Measurements from ENCODE around the gene DNAJC22.
"Not testable (repeated sequence)": the region's sequence is repeated elsewhere in the genome, so short reads cannot be mapped to it uniquely, and the experiment has no call there.

The DNAJC22 gene

GRCh38 chr12:49325606-49326005 is 21.1 kb upstream of the DNAJC22 start:
- H3K27me3 Mint-ChIP-seq: no peaks in the 10 kb centered on the region
- ATAC-seq: no peak
- H3K4me1 Mint-ChIP-seq: peaks cover 17% of the 10 kb centered on the region
- peaks cover 29% of the 10 kb centered on the region for H3K36me3 Mint-ChIP-seq (ENCODE audit: low read depth)
- H3K9me3 Mint-ChIP-seq: no peaks in the 10 kb centered on the region
- H3K4me3 Mint-ChIP-seq: no peak overlapping the region
- H3K27ac Mint-ChIP-seq: no peak overlapping the region
- DNase-seq: no peak

DNA sequence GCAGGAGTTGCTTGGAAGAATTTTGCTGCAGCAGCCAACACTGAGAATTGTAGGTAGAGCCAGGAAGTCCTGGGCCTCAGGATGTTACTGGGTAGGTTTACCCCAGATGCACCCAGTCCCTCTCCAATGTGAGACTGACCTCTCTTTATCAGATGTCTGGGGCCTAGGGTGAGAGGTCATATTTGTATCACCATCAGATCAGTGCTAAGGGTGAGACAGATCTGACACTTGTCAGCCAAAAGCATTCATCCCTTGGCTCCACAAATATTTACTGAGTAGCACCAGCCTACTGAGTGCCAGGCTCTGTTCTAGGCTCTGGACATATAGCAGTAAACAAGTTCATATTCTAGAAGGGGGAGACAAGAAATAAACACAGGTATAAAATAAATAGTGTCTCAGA is 19.3 kb upstream of the DNAJC22 start:
- peaks cover 41% of the 10 kb centered on the region for H3K36me3 Mint-ChIP-seq (ENCODE audit: low read depth)

GRCh38 chr12:49327887-49328286 is 18.8 kb upstream of the DNAJC22 start:
- Mint-ChIP-seq H3K36me3 (ENCODE audit: low read depth) (peaks cover 41% of the 10 kb centered on the region), H3K4me1 (peaks cover 8% of the 10 kb centered on the region), H3K27me3 (peaks cover 14% of the 10 kb centered on the region), H3K9me3 (no peaks in the 10 kb centered on the region), H3K27ac (no peak overlapping the region), H3K4me3 (no peak overlapping the region)
- no peak for DNase-seq
- no peak for ATAC-seq

More for the DNA sequence above, 19.3 kb upstream of the DNAJC22 start:
- ATAC-seq: no peak
- no peak overlapping the region for H3K27ac Mint-ChIP-seq
- peaks cover 9% of the 10 kb centered on the region for H3K4me1 Mint-ChIP-seq
- H3K27me3 Mint-ChIP-seq: peaks cover 9% of the 10 kb centered on the region
- DNase-seq: no peak
- H3K9me3 Mint-ChIP-seq: no peaks in the 10 kb centered on the region
- H3K4me3 Mint-ChIP-seq: no peak overlapping the region

GRCh38 chr12:49328816-49329215 is 17.9 kb upstream of the DNAJC22 start:
- H3K27ac Mint-ChIP-seq: no peak overlapping the region
- no peak overlapping the region for H3K4me3 Mint-ChIP-seq
- ATAC-seq (no peak), DNase-seq (no peak)
- peaks cover 20% of the 10 kb centered on the region for H3K27me3 Mint-ChIP-seq
- peaks cover 37% of the 10 kb centered on the region for H3K36me3 Mint-ChIP-seq (ENCODE audit: low read depth)
- no peaks in the 10 kb centered on the region for H3K9me3 Mint-ChIP-seq
- peaks cover 6% of the 10 kb centered on the region for H3K4me1 Mint-ChIP-seq

DNA sequence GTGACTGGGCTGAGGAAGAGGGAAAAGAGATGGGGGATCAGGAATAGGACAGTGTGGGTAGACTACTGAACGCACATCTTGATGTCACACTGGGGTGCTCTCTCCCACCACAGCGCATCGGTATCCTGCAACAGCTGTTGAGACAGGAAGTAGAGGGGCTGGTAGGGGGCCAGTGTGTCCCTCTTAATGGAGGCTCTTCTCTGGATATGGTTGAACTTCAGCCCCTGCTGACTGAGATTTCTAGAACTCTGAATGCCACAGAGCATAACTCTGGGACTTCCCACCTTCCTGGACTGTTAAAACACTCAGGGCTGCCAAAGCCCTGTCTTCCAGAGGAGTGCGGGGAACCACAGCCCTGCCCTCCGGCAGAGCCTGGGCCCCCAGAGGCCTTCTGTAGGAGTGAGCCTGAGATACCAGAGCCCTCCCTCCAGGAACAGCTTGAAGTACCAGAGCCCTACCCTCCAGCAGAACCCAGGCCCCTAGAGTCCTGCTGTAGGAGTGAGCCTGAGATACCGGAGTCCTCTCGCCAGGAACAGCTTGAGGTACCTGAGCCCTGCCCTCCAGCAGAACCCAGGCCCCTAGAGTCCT is 16.6 kb upstream of the DNAJC22 start:
- H3K36me3 Mint-ChIP-seq (ENCODE audit: low read depth): peaks cover 32% of the 10 kb centered on the region
- no peak overlapping the region for H3K27ac Mint-ChIP-seq
- no peak overlapping the region for H3K4me3 Mint-ChIP-seq
- H3K4me1 Mint-ChIP-seq: peaks cover 6% of the 10 kb centered on the region
- H3K27me3 Mint-ChIP-seq: peaks cover 31% of the 10 kb centered on the region
- no peaks in the 10 kb centered on the region for H3K9me3 Mint-ChIP-seq
- ATAC-seq (no peak), DNase-seq (no peak)

DNA sequence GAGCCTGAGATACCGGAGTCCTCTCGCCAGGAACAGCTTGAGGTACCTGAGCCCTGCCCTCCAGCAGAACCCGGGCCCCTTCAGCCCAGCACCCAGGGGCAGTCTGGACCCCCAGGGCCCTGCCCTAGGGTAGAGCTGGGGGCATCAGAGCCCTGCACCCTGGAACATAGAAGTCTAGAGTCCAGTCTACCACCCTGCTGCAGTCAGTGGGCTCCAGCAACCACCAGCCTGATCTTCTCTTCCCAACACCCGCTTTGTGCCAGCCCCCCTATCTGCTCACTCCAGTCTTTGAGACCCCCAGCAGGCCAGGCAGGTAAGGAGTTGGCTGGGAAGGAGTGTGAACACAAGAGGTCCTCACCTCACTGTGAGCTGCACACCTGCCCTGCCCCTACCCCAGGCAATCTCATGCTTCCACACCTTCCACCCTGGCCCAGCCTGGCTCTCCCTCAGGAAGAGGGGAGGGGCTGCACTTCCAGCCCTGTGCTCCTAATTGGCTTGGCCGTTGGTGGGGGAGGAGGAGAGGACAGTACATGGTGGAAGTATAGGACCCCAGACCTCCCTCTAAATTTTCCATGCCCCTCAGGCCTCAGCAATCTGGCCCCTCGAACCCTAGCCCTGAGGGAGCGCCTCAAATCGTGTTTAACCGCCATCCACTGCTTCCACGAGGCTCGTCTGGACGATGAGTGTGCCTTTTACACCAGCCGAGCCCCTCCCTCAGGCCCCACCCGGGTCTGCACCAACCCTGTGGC is 15.9 kb upstream of the DNAJC22 start:
- Mint-ChIP-seq H3K4me3 (no peak overlapping the region), H3K36me3 (ENCODE audit: low read depth) (peaks cover 32% of the 10 kb centered on the region), H3K27me3 (peaks cover 37% of the 10 kb centered on the region), H3K27ac (no peak overlapping the region), H3K4me1 (peaks cover 6% of the 10 kb centered on the region), H3K9me3 (no peaks in the 10 kb centered on the region)
- ATAC-seq: peak; percentile 17
- no peak for DNase-seq

DNA sequence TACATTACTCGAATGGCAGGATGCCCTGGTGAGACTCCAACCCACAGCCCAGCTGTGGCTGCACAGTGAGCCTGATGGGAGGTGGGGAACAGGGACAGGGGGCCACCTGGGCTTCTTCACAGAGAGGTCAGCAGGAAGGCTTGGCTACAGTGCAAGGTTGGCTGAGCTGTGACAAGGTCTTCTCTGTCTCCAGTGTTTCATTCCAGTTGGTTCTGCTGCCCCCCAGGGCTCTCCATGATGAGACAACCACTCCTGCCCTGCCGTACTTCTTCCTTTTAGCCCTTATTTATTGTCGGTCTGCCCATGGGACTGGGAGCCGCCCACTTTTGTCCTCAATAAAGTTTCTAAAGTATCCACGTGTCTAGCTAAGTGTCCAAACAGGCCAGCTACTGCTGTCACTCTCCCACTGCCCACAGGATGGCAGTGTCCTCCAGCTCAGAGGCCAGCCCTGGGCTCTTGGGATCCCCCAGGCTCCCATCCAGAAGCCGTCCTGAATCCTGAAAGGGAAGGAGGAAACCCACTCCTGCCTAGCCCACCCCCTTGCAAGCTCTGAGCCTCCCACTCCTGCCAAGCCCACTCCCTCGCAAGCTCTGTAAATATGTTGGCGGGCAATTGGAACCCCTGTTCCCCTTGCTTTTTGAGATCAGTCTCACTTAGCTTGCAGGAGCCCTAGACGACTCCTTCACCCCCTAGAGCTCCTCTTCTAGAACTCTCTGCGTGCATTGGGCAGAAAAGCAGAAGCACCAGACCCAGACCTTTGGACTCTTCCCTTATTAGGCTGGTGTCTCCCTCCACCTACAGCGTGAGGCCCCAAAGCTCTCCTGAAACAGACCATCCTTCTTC is 15.1 kb upstream of the DNAJC22 start:
- Mint-ChIP-seq H3K36me3 (ENCODE audit: low read depth) (peaks cover 28% of the 10 kb centered on the region), H3K4me1 (peaks cover 6% of the 10 kb centered on the region), H3K27me3 (peaks cover 39% of the 10 kb centered on the region), H3K9me3 (no peaks in the 10 kb centered on the region), H3K4me3 (no peak overlapping the region), H3K27ac (no peak overlapping the region)
- no peak for ATAC-seq
- no peak for DNase-seq

GRCh38 chr12:49332441-49332861 is 14.2 kb upstream of the DNAJC22 start:
- no peak overlapping the region for H3K4me3 Mint-ChIP-seq
- H3K36me3 Mint-ChIP-seq (ENCODE audit: low read depth): peaks cover 27% of the 10 kb centered on the region

GRCh38 chr12:49332891-49333371 is 13.8 kb upstream of the DNAJC22 start:
- H3K4me3 Mint-ChIP-seq: peak overlapping the region; percentile 38
- H3K27ac Mint-ChIP-seq: no peak overlapping the region
- peaks cover 52% of the 10 kb centered on the region for H3K27me3 Mint-ChIP-seq
- DNase-seq (no peak), ATAC-seq (no peak)
- peaks cover 18% of the 10 kb centered on the region for H3K4me1 Mint-ChIP-seq
- H3K36me3 Mint-ChIP-seq (ENCODE audit: low read depth): peaks cover 23% of the 10 kb centered on the region
- H3K9me3 Mint-ChIP-seq: no peaks in the 10 kb centered on the region

More at GRCh38 chr12:49332441-49332861, 14.2 kb upstream of the DNAJC22 start:
- H3K27me3 Mint-ChIP-seq: peaks cover 47% of the 10 kb centered on the region
- DNase-seq (no peak), ATAC-seq (no peak)
- no peaks in the 10 kb centered on the region for H3K9me3 Mint-ChIP-seq
- peaks cover 14% of the 10 kb centered on the region for H3K4me1 Mint-ChIP-seq
- no peak overlapping the region for H3K27ac Mint-ChIP-seq

- ATAC-seq, H3K9me3 Mint-ChIP-seq, H3K4me3 Mint-ChIP-seq, H3K27ac Mint-ChIP-seq, DNase-seq: not testable (repeated sequence)
- peaks cover 21% of the 10 kb centered on the region for H3K36me3 Mint-ChIP-seq (ENCODE audit: low read depth)
- peaks cover 20% of the 10 kb centered on the region for H3K4me1 Mint-ChIP-seq
- H3K27me3 Mint-ChIP-seq: peaks cover 61% of the 10 kb centered on the region
These were observed 12.9 kb upstream of the DNAJC22 start for GRCh38 chr12:49333778-49334177.

DNA sequence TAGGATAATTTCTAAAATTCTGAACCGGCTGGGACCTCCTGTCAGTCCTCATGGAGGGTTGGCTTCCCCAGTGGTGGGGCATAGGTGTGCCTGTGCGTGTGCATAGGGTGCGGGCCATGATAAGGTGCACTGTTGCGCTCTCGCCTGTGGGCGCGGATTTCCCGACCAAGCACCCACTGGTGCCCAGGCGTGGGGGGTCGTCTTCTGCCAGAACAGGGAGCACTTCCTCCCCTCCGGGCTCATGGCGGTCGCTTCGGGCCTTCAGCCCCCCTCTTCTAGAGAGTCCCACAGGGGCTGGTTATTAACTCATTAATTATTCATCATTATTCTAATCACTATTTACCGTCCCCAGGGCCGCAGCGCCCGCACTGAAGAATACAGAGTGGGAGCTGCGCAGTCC is 12.5 kb upstream of the DNAJC22 start:
- Mint-ChIP-seq H3K4me1 (peaks cover 20% of the 10 kb centered on the region), H3K9me3 (no peaks in the 10 kb centered on the region), H3K27ac (no peak overlapping the region), H3K27me3 (peaks cover 64% of the 10 kb centered on the region), H3K4me3 (no peak overlapping the region), H3K36me3 (ENCODE audit: low read depth) (peaks cover 18% of the 10 kb centered on the region)
- DNase-seq (no peak), ATAC-seq (no peak)

DNA sequence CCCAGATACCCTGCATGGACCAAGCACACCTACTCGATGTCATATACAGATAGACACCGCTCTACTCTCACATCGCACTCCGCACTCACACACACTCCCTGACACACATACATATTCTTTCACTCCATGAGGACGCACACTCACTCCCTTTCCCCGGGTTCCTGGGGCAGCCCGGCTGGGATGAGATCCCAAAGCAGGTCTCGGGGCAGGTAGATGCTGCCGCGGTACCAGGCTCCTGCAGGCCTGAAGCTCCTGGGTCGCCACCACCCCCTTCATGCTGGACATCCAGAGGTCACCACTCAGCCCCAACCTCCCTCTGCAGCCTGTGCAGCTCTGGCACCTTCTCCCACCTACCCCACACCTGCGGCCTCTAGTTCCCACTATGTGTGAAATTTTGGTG is 12.0 kb upstream of the DNAJC22 start:
- Mint-ChIP-seq H3K36me3 (ENCODE audit: low read depth) (peaks cover 16% of the 10 kb centered on the region), H3K4me1 (peaks cover 20% of the 10 kb centered on the region), H3K4me3 (no peak overlapping the region), H3K27ac (no peak overlapping the region), H3K9me3 (no peaks in the 10 kb centered on the region), H3K27me3 (peaks cover 67% of the 10 kb centered on the region)
- no peak for DNase-seq
- ATAC-seq: no peak

- Mint-ChIP-seq H3K9me3 (no peaks in the 10 kb centered on the region), H3K4me3 (no peak overlapping the region), H3K4me1 (peaks cover 20% of the 10 kb centered on the region), H3K27me3 (peaks cover 72% of the 10 kb centered on the region), H3K27ac (no peak overlapping the region), H3K36me3 (ENCODE audit: low read depth) (peaks cover 14% of the 10 kb centered on the region)
- no peak for DNase-seq
- ATAC-seq: no peak
These were observed 11.4 kb upstream of the DNAJC22 start for GRCh38 chr12:49335118-49335954.

Data from activated naive CD8-positive, alpha-beta T cell treated with anti-CD3 and anti-CD28 coated beads, Interleukin-2, amount 50 U/mL, for 24 hours (primary cell).